Aorta (tissue), 5 donors: Measurements from ENCODE around the gene PDGFA. TPM values are rescaled to one million over a fixed set of nuclear protein-coding genes. Genes with fewer than 3 reads are reported as not detected.
"Not testable (repeated sequence)": the region's sequence is repeated elsewhere in the genome, so short reads cannot be mapped to it uniquely, and the experiment has no call there.

Source experiments
- ATAC-seq: fragments of 200-7000 bp; cut with Tn5 transposase; one replicate; pipeline ENCODE4 v1.9.1; 2022; ENCODE audit warnings: moderate library complexity; ENCODE audit not compliant: low FRiP score
- DNase-seq, 2 donors: peaks; one replicate each; pipeline ENCODE4 v3.0.0-alpha.2; 2020
- H3K27ac ChIP-seq, 2 donors: one replicate each; pipeline ENCODE4 v1.5.1; 2013; ENCODE audit warnings: low read length in 2 of 2, mild to moderate bottlenecking in 2 of 2, moderate library complexity in 2 of 2, control low read depth in 1 of 2, inconsistent platforms in 1 of 2, low read depth in 1 of 2
- H3K27me3 ChIP-seq, 2 donors: one replicate each; pipeline ENCODE4 v1.6.1; 2013; ENCODE audit warnings: control low read depth in 1 of 2, low read length in 1 of 2, mild to moderate bottlenecking in 1 of 2, moderate library complexity in 1 of 2; ENCODE audit not compliant: insufficient read depth in 2 of 2, control insufficient read depth in 1 of 2
- H3K36me3 ChIP-seq, 2 donors: one replicate each; pipeline ENCODE4 v1.6.1; 2013; ENCODE audit warnings: control low read depth in 1 of 2, low read length in 1 of 2, mild to moderate bottlenecking in 1 of 2; ENCODE audit not compliant: insufficient read depth in 2 of 2, control insufficient read depth in 1 of 2
- H3K4me1 ChIP-seq, 2 donors: one replicate each; pipeline ENCODE4 v1.6.1; 2013; ENCODE audit warnings: low read length in 2 of 2, control low read depth in 1 of 2, mild to moderate bottlenecking in 1 of 2, moderate library complexity in 1 of 2; ENCODE audit not compliant: insufficient read depth in 2 of 2, control insufficient read depth in 1 of 2
- H3K4me3 ChIP-seq, 2 donors: one replicate each; pipeline ENCODE4 v1.5.1; 2013; ENCODE audit warnings: low read length in 2 of 2, control low read depth in 1 of 2, mild to moderate bottlenecking in 1 of 2
- H3K9me3 ChIP-seq: one replicate; pipeline ENCODE4 v1.6.1; 2013; ENCODE audit warnings: mild to moderate bottlenecking, low read length; ENCODE audit not compliant: control insufficient read depth
- WGBS, 2 donors: extraction: QIAGEN DNeasy Blood & Tissue Kit; methylation state at CpG; one replicate each; pipeline ENCODE4 v1.1.7; 2013; 5-methylcytosine and 5-hydroxymethylcytosine counted together
- intact Hi-C, 2 donors: fragments of 100-400 bp; cut with DNase I; formaldehyde crosslinking; loops; one replicate each; pipeline versions ENCODE4 v1.14.2 to v1.15.0; 2022
- polyA plus RNA-seq, 2 donors: library from polyadenylated mRNA; stranded (reverse); fragments of 200-250 nt; gene quantifications; one replicate each; pipeline ENCODE4 v1.2.3, GENCODE V29; 2013
- total RNA-seq, 2 donors: library from RNA; stranded (reverse); fragmentation: NEBNext Ultra II Directional; extraction: Animal tissue kit (Norgen Biotek cat#: 25700); gene quantifications; one replicate each; pipeline ENCODE4 v1.2.1, GENCODE V29; 2021
- donor health status: healthy with polysubstance abuse.
- donor health status: Bipolar disorder and iron deficiency.
- donor health status: DM: no; HTN: no; CAD: no.
- donor health status: DM: no; HTN: no; CAD: no.
- donor health status: DM: yes; HTN: yes; CAD: no.

The PDGFA gene
- total and polyA plus RNA-seq, 4 donors = 28.9 to 174 (median 87.5) TPM

- Histone ChIP-seq H3K27ac (no peak overlapping the region), H3K9me3 (no peaks in the 10 kb centered on the region), H3K36me3 (no peaks in the 10 kb centered on the region), H3K4me1 (no peaks in the 10 kb centered on the region), H3K27me3 (no peaks in the 10 kb centered on the region), H3K4me3 (no peak overlapping the region)
- intact Hi-C loops = no loop called here
- ATAC-seq (no peak), DNase-seq (no peak)
- 86 to 89% methylated on average over 17 to 18 of the region's 18 CpGs for WGBS, 2 donors
Observed at GRCh38 chr7:553636-554111, 34.0 kb upstream of the PDGFA start.

GRCh38 chr7:552868-553635 is 33.4 kb upstream of the PDGFA start:
- no peak overlapping the region for H3K4me3 ChIP-seq
- intact Hi-C loops = no loop called here
- H3K4me1 ChIP-seq = no peaks in the 10 kb centered on the region
- peak in 1 of 2 donors; percentile 34 for DNase-seq
- no peak overlapping the region for H3K27ac ChIP-seq
- WGBS, 2 donors = 92 to 94% methylated on average over 44 of the region's 44 CpGs
- no peaks in the 10 kb centered on the region for H3K27me3 ChIP-seq
- H3K36me3 ChIP-seq = no peaks in the 10 kb centered on the region
- no peaks in the 10 kb centered on the region for H3K9me3 ChIP-seq
- ATAC-seq = no peak

GRCh38 chr7:552151-552867 is 32.7 kb upstream of the PDGFA start:
- ATAC-seq, H3K27me3 ChIP-seq, H3K4me3 ChIP-seq, intact Hi-C loops, H3K27ac ChIP-seq, H3K9me3 ChIP-seq, H3K36me3 ChIP-seq, H3K4me1 ChIP-seq: not testable (repeated sequence)
- 85 to 86% methylated on average over 32 of the region's 32 CpGs for WGBS, 2 donors
- DNase-seq = peak in 1 of 2 donors; percentile 33

GRCh38 chr7:551615-551970 is 31.9 kb upstream of the PDGFA start:
- H3K4me3 ChIP-seq, H3K4me1 ChIP-seq, H3K9me3 ChIP-seq, ATAC-seq, intact Hi-C loops, DNase-seq, H3K27me3 ChIP-seq, H3K36me3 ChIP-seq, H3K27ac ChIP-seq: not testable (repeated sequence)
- 96% methylated on average over 9 of the region's 9 CpGs for WGBS, 2 donors

- H3K27ac ChIP-seq = no peak overlapping the region
- H3K4me1 ChIP-seq = no peaks in the 10 kb centered on the region
- no peak for ATAC-seq
- no peaks in the 10 kb centered on the region for H3K36me3 ChIP-seq
- no peaks in the 10 kb centered on the region for H3K27me3 ChIP-seq
- no peak overlapping the region for H3K4me3 ChIP-seq
- WGBS, 2 donors = 95% methylated on average over 19 of the region's 19 CpGs
- no peaks in the 10 kb centered on the region for H3K9me3 ChIP-seq
- peak in 1 of 2 donors; percentile 46 for DNase-seq
- intact Hi-C loops = no loop called here
Observed at GRCh38 chr7:550881-551614, 31.4 kb upstream of the PDGFA start.

GRCh38 chr7:549891-550625 is 30.4 kb upstream of the PDGFA start:
- no peaks in the 10 kb centered on the region for H3K4me1 ChIP-seq
- no peaks in the 10 kb centered on the region for H3K27me3 ChIP-seq
- H3K9me3 ChIP-seq = no peaks in the 10 kb centered on the region
- H3K4me3 ChIP-seq = no peak overlapping the region
- H3K36me3 ChIP-seq = no peaks in the 10 kb centered on the region
- intact Hi-C loops = loop anchor here in 1 of 2 donors (10.0 kb wide), 1 partner anchor 45 kb away; no protein-coding TSS in a partner anchor
- DNase-seq (peak in 1 of 2 donors; percentile 43), ATAC-seq (no peak)
- 94 to 95% methylated on average over 31 of the region's 31 CpGs for WGBS, 2 donors
- H3K27ac ChIP-seq = no peak overlapping the region

- H3K4me1 ChIP-seq = no peaks in the 10 kb centered on the region
- DNase-seq = peak in 1 of 2 donors; percentile 30
- no peaks in the 10 kb centered on the region for H3K36me3 ChIP-seq
- no peak overlapping the region for H3K27ac ChIP-seq
- 90 to 91% methylated on average over 41 to 43 of the region's 43 CpGs for WGBS, 2 donors
- no peaks in the 10 kb centered on the region for H3K9me3 ChIP-seq
- intact Hi-C loops = loop anchor here in 1 of 2 donors (10.0 kb wide), 1 partner anchor 46 kb away; no protein-coding TSS in a partner anchor
- no peak for ATAC-seq
- H3K27me3 ChIP-seq = no peaks in the 10 kb centered on the region
- no peak overlapping the region for H3K4me3 ChIP-seq
Observed at GRCh38 chr7:549066-549890, 29.6 kb upstream of the PDGFA start.
